ENCODE data around the gene KIRREL3.

The KIRREL3 gene

DNA sequence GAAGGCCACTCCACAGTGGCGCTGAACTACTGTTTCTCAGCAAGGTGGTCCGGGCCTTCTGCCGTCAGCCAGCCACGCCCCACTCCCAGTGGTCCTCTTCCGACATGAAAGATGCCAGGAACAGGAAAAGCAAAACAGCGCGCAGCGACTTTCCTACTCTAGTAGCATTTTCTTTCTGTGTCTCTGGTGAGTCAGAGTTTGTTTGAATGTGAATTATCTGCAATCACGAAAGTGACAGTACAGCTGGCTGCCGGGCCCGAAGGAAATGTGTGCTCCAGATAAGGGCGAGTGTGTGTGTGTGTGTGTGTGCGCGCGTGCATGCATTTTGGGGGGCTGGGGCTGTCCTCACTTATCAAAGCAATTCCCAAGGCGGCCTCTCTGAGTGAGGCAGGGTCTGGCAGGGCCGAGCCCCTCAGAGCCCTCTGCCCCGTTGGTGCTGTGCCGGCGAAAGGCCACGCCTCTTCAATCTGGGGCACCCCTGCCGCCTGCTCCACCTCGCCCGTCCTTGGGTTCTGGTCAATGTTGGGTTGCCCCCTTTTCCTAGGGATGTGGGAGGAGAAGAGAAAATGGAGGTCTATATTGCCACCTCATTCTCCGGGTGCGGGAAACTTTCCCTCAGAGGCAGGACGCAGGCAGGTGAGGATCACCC lies 288.5 kb downstream of the KIRREL3 start:
- DNase-seq (ENCODE audit: low read depth, low spot score) = no peak

DNA sequence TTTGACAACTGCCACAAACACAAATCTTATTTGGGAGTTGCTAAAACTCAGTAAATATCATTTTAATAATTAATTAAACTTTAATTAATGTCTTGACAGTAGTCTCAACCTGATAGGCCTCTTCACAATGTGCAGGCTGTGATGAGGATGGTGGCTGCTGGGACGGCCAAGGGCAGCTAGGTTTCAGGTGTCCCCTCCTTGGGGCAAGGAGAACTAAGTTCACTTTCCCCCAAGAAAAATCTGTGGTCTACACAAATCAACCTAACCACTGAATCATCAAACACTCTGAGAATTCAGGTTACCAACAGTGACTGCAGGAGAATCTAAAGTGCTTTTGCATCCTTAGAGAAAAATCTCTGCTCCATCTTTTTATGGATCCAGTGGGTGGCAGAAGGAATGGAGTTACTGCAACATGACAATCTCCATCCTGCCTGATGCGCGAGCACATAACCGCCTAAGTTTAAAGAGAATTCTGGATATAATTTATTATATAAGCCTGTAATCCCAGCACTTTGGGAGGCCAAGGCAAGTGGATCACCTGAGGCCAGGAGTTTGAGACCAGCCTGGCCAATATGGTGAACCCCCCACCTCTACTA lies 289.7 kb downstream of the KIRREL3 start:
- DNase-seq (ENCODE audit: low read depth, low spot score) = no peak

DNA sequence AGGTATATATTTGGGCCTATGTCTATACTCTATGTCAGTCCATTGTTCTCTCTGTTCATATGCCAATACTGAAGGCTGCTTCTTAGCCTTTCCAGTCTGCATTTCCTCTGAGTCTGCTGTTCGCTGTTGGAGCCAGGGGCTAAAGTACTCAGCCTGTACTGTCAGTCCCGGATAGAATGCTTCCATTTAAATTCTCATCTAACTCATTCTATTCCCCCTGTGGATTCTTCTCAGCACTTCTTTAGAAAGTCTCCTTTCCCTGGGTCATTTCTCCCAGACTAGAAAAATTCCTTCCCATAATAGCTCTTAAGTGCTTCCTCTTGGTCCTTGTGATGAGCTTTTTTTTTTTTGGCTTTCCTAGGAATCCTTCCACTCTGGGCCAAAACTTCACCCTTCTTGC lies 293.1 kb downstream of the KIRREL3 start:
- no peak for DNase-seq (ENCODE audit: low read depth, low spot score)

DNA sequence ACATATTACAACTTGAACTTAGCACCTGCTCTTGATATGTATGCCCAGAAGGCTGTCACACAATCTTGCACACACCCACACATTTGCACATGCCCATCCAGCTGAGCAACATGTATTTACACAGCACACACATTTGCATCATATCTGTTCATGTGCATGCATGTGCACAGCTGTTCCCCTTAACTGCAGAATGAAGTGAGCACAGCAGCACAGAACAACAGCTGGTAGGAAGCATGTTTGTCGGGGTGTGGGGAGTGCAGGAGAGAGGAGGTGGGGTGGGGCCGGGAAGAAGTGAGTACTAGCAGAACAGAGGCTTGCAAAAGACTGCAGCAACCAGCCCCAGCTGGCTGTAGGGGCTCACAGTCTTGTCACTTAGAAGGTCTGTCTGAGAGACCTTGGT lies 296.5 kb downstream of the KIRREL3 start:
- no peak for DNase-seq (ENCODE audit: low read depth, low spot score)

DNA sequence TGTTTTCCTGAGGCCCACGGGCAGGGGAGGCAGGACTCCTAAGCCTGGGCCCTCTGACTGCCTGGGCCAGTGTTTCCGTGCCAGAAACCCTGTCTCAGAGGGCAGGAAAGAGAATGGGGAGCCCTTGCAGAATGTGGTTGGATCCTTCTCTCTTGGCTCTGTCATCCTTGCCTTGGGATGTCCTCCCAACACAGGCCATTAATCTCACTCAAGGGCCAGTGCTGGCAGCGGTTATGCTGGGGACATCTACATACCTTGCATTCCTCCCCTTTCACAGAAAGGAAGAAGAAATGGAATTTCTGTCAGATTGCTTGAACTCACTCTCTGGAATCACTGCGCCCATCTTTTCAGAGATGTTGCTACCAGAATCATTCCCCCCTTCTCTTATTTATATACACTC lies 296.9 kb downstream of the KIRREL3 start:
- no peak for DNase-seq (ENCODE audit: low read depth, low spot score)

DNA sequence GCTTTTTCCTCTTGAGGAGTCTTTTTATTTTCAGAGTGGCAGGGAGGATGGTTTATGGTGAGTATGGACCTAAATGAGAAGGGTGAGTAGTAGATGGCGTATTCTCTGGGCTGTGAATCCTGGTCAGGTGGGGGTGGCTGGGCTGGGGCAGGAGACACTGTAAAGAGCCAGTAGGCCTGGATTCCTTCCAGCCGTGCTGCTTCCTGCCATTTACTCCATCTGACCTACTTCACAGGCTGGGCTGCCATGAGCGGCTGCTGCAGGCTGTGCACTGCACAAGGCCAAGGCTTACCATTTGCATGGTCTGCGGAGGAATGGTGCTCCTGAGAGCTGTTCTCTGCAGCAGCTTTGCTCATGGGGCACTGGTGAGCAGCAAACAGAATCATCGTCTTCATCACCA lies 297.6 kb downstream of the KIRREL3 start:
- no peak for DNase-seq (ENCODE audit: low read depth, low spot score)

DNA sequence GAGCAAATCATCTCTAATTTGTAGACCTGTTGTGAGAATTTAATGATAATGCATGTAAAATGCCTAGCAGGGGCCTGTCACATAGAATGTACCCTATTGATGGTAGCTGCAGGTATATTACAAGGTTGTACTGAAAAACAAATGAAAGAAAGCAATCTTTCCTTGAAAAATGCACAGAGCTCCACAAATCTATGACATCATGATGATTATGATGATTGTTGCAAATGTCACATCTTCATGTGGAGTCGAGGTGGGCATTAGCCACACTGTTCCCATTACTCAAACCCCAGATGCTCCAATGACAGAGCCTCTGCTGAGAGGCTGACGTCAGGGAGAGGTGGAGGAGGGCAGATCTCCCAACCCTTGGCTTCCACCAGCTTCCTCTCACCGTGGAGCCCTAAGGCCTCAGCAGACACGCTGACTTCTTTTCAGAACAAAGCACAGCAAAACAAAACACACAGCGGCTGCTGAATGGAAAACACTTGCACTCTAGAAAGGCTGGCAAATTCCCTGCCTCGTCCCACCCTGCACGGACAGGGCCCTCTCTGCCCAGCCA lies 298.3 kb downstream of the KIRREL3 start:
- no peak for DNase-seq (ENCODE audit: low read depth, low spot score)

DNA sequence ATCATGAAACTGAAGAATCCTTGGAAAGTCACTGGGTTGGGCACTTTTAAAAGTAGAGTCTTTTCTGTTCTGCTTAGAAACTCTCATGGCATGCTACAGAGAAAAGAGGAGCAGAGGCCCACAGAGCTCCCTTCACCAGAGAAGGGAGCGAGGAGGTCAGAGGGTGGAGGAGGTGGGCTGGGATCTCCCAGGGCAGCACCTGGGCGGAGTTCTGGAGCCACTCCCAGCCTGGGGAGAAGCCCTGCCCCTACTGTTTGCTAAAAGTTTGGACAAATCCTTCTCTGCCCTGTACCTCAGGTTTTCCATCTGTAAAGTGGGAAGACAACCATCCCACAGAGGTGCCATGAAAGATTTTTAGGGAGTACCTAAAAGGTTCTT lies 299.1 kb downstream of the KIRREL3 start:
- no peak for DNase-seq (ENCODE audit: low read depth, low spot score)

DNA sequence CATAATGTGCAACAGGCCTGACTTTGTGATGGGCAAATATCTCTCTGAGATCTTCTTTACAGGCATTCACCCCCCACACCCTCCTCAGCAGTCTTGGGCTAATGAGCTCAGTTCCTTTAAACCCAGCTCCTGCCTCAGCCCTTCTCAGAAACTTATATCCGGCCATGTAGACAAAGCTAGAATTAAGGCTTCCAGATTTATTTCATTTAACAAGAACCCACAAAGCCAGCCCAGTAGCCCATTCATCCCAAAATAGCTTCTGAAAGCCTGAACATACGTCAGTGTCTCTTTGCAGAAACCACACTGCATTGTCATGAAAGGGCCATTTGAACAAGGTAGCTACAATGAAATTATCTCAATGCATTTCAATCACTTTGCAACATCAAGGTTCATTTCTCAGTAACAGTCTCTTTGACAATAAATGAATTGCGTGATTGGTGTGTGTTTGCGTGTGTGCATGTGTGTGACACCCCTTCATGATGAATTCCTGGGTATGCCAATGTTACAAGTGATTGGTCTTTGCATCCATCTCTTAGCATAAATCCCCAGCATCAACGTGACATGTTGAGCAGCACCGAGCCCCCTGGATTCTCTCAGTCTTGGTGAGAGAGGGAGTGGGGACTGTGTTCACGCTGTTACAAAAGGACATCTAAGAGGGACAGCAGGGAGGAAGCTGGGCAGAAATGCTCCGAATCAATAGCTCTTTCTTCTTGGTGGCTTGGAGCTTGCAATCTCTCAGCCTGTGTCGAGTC lies 299.6 kb downstream of the KIRREL3 start:
- no peak for DNase-seq (ENCODE audit: low read depth, low spot score)

DNA sequence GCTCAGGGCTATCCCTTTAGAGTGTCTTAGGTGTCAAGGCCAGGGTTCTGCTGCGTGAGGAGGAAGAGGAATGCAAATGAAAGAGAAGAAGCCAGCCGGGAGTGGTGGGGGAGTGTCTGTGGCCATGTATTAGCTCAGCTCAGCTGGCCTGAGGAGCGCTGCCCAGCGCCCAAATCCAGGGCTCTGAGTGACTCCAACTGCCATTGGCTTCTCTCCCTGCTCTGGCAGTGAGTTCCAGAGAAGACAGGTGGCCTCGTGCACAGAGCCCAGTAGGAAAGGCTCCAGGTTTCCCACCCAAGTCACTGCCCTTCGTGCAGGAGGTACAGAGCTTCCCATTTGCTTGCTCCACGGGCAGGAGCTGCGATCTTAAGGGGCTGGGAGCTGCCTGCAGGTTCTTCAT lies 302.0 kb downstream of the KIRREL3 start:
- DNase-seq (ENCODE audit: low read depth, low spot score) = no peak

DNA sequence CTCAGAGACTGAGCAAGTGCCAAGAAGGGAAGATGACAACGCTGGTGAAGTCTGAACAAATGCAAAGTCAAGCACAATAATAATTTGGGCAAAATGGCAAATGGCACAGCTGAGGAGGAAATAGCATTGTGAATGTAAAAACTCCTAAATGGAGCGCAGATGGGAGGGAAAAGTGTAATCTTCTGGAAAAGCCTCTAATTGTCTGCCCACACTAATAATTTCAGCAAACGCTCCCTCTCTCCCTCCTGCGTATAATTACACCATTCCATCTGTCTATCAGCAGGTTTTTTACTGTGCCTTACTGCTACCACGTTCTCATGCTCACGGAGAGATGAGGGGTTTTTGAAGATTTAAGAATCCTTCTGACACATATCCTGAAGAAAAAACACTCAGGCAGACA lies 302.6 kb downstream of the KIRREL3 start:
- DNase-seq (ENCODE audit: low read depth, low spot score) = no peak

DNA sequence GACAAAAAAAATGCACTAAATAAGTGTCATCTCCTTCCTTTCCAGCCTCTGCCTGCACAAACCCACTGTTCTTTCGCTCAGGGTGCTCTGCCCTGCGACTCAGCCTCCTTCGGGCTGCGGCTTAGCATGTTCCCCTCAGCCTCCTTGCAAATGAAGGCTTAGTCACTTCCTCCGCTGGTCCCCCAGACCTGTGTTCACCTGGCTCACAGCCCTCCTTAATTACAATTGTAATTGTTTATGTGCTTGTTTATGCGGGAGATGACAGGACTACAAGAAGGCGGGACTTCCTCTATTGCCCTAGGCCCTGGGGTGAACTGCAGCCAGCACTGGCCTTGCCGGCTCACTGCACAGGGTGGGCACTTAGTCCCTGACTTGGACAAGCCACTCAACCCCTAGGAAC lies 303.6 kb downstream of the KIRREL3 start:
- DNase-seq (ENCODE audit: low read depth, low spot score) = no peak

DNA sequence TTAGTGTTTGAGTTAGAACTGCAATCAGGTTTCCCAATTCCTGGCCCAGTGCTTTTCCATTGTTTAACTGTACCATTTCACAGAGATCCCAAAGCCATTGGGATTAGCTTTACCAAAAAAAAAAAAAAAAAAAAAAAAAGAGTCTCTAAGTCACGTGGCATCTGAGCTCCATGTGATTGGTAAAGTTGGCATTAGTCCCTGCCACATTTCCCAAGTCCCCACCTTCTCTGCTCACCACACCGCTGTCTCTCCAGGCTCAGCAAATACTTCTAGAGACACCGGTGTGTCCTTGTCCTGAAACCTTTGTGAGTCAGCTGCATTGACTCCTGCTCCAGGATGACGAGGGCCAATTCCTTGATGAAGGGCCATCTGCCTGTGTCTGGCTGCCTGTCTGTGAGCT lies 305.3 kb downstream of the KIRREL3 start:
- no peak for DNase-seq (ENCODE audit: low read depth, low spot score)

DNA sequence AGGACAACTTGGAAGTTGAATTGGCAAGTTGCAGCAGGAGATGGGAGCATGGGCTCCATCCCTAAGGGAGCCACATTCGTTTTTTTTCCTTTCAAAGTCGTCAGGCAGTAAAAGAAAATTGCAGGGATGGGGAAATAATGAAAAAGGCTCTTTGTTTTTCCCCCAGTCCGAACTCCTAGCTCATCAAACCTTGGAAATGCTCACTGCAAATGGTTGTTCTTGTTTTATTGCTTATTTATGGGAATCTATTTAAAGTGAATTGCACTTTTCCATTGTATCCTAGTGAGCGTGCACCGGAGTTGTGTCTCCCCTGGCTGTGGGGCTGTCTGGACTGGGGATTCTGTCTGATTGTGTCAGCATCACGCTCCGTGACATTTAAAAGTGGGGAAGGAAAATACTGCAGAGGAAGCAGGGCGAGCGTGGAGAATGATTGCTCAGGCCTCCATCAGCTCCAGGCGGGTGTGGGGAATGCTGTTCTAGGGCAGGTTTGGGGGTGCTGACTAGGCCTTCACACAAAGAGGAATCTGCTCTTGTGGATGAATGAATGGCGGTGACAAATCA lies 306.4 kb downstream of the KIRREL3 start:
- no peak for DNase-seq (ENCODE audit: low read depth, low spot score)

DNA sequence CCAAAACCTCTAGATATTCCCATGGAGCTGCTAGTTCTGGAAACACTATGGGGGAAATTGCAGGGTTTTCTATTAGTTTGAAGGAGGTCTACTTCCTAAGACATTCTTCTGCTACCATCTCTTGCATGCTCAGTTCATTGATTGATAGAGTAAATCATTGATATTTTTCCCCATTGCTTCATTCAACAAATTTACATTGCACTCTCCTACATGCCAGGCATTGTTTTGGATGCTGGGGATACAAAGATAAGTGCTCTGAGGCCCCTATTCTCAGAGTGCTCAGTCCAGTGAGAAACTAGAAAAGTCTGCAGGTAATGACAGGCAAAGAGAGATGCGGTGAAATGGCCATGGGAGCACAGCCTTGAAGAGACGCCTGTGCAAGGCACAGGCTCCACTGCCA lies 313.1 kb downstream of the KIRREL3 start:
- no peak for DNase-seq (ENCODE audit: low read depth, low spot score)

DNA sequence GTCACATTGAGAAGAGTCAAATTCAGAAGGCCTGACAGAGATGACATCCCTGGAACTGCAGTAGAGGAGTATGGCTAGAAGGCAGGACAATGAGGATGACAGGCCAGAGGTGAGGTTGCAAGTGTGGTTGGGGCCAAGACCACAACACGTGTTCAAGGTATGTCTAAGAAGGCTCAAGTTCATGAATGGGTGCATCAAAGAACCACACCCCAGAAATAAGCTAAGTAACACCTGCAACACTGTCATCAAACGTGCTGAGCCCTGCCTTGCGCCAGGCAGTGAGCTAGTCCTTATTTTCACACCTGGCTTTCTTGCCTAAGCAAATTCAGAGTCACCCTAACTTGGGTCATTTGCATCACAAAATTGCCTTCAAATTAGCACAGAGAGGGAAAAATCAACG lies 313.6 kb downstream of the KIRREL3 start:
- no peak for DNase-seq (ENCODE audit: low read depth, low spot score)

DNA sequence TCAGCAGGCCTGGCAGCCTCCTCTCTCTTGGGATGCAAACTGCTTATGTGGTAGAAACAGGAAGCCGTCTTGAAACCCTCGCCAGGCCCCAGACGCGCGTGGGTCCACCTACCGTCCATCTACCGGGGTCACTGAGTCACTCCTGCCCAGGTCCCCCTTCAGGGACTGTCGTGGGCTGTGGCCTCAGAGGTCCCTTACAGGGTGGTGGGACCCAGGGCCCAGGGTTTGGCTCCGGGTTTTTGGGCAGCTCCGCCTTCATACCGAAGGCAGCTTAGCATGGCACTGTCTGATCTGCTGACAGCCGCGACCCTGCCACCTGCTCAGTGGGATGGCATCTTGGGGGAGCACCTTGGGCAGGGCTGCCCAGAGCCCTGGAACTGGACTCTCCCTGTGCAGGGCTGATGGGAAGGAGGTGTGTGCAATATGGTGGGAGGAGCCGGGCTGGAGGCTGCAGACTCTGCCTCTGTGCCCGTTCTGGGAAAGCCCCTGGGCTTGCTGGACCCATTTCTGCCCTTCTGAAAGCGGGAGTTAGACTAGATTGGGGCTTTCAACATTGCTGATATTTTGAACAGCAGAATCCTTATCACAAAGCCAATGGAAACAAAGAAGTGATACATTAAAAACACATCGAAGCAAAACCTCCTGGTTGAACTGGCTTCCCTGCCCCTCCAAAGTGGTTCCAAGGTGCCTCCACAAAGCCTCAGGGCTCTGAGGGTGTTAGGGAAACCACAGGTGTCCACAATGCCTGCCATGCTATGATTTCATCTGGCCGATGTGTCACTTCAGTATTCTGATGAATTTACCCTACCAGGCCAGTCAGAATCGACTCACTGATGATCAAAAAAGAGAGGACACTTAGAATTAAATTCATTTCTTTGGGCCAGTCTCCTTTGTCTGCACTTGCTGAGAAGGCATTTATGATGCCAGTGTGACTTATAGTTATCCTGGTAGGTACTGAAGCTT lies 316.5 kb downstream of the KIRREL3 start:
- no peak for DNase-seq (ENCODE audit: low read depth, low spot score)

DNA sequence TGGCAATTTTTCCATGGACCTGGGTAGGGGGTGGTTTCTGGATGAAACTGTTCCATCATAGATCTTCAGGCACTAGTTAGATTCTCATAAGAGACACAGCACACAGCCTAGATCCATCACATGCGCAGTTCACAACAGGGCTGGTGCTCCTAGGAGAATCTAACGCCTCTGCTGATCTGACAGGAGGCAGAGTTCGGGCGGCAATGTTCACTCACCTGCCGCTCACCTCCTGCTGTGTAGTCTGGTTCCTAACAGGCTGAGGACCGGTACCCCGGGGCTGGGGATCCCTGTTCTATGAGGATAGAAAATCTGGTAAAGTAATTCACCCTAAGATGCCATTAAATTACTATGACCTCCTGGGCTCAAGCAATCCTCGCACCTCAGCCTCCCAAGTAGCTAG lies 318.0 kb downstream of the KIRREL3 start:
- no peak for DNase-seq (ENCODE audit: low read depth, low spot score)

DNA sequence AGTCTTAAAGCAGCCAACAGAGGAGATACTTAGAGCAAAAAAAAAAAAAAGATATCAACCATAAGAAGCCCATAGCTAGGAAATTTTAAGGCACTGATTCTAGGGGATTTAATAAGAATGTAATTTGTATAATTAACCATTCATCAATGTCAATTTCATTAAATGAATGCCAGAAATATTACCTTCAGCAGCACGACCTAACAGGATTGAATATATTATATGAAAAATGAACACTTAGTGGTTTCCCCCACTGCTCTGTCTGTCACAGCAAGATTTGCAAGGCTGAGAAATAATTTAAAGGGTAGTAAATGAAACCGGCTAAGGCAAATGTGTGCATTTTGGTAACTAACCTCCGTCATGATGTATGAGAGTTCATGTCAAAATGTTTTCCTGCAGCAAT lies 319.9 kb downstream of the KIRREL3 start:
- DNase-seq (ENCODE audit: low read depth, low spot score) = no peak

DNA sequence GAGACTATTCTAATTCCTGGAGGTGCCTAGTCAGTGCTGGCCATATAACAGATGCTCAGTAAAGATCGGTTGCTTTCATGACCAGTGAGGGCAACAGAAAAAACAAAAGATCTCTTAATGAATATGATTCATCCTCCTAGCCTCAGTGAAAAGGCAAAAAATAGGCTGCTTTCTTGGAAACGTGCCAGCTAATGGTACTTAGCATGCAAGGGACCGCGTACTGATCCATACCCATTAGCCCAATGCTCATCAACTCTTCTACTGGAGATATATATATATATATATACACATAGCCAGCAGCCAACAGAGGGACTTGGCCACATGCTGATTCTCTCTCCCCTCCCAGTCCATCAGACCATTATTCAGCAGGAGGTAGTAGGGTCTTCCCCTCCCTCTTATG lies 320.4 kb downstream of the KIRREL3 start:
- DNase-seq (ENCODE audit: low read depth, low spot score) = no peak

DNA sequence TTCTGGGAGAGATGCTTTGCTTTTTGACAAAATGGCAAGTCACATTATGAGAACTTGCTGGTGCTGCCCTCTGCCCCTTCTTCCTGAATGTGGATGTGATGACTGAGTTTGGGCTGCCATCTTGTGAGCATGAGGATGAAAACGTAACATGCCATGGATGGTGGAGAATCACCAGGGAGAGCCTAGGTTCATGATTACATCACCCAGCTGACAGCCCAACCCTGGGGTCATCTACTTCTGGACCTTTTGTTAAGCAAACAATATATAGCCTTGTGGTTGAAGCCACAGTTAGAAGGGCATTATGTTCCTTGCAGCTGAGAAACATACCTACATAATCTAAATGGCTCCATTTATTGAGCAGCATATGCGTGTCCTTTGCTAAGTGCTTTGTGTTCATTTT lies 321.5 kb downstream of the KIRREL3 start:
- no peak for DNase-seq (ENCODE audit: low read depth, low spot score)

Data from smooth muscle cell of the brain vasculature (primary cell).